C4-2B (cell line): ENCODE results near the gene APCDD1L.

Source experiments
- H3K27ac ChIP-seq: fragments of 450-650 bp; 2 replicates; pipeline ENCODE4 v1.5.1; 2017
- CTCF ChIP-seq: fragments of 450-650 bp; conservative IDR thresholded peaks from 2 replicates; pipeline ENCODE4 v1.5.1; 2017; ENCODE audit warnings: mild to moderate bottlenecking
- ZFX ChIP-seq: fragments of 450-650 bp; IDR thresholded peaks from 2 replicates; pipeline ENCODE4 v1.6.1; 2017

The APCDD1L gene

DNA sequence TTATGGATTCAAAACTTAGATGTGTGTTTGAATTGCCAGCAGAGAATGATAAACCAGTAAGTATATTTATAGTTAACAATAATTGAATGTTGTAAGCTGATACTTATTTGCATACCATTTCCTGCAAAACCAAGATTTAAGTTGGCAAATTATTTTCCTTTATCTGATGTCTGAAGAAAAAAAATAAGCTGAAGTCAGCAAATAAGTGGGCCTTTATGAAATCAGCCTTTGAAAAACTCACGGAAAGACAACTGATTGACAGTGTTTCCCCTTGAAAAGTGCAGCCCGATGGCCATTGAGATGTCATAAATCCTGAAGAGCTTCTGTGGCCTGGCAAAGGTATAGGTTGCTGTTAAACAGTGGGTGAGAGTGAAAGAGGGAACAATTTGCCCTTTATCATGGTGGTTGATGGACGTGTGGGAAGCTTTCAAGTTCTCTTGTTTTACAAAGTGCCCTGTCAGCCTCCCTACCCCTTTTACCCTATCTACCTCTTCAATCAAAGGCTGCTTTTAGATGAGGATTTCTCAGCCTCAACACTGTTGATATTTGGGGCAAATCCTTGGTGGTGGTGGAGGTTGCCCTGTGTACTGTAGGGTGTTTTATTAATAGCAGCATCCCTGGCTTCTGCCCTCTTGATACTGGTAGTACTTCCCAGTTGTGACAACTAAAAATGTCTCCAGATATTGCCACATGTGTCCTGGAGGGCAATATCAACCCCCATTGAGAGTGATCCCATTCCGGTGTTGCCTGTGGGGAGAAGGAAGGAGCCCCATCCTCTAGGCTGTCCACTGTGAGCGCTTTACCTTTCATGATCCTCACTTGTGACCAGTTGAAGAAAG lies 76.0 kb downstream of the APCDD1L start:
- H3K27ac ChIP-seq = no peak overlapping the region
- no peak for TF ChIP-seq CTCF
- no peak for TF ChIP-seq ZFX

DNA sequence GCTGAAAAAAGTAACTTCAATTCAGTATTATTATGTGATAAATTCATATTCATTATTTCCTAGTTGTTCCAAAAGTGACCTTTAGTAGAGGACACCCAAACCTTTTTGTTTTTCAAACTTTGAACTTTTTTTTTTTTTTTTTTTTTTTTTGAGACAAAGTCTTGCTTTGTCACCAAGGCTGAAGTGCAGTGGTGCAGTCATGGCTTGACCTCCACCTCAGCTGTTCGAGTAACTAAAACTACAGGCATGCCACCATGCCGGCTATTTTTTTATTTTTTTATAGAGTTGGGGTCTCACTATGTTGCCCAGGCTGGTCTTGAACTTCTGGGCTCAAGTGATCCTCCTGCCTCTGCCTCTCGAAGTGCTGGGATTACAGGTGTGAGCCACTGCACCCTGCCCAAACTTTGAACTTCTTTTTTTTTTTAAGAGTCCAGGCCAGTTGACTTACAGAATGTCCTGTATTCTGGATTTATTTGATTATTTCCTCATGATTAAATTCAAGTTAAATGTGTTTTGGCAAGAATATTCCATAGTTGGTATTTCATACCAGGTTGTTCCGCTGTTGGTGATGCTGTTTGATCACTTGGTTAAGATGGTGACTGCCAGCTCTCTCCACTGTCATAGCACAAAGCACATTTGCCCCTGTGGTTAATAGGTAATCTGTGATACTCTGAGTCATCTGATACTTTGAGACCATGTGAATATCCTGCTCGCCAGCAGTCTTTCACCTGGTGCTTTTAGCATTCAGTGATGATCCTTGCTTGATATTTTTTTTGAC lies 78.1 kb downstream of the APCDD1L start:
- TF ChIP-seq CTCF (no peak), ZFX (no peak)
- no peak overlapping the region for H3K27ac ChIP-seq

- H3K27ac ChIP-seq = no peak overlapping the region
Measured at GRCh38 chr20:58435237-58435636, 80.0 kb downstream of the APCDD1L start.

DNA sequence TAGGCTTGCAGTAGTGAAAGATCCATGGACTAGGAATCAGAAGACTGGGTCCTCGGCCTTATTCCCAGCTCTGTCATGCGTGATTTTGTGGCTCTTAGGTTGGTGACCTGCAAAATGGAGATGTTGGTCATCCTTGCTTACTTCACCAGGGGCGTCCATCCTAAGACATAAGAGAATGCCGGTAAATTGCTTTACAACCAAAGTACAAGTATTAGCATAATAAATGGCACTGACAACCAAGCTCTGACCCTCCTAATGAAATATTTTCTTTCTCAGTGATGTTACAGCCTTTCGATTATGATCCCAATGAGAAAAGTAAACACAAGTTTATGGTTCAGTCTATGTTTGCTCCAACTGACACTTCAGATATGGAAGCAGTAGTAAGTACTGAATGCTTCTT lies 80.9 kb downstream of the APCDD1L start:
- TF ChIP-seq CTCF (no peak), ZFX (no peak)
- no peak overlapping the region for H3K27ac ChIP-seq

More at GRCh38 chr20:58435237-58435636, 80.0 kb downstream of the APCDD1L start:
- no peak for TF ChIP-seq ZFX
- TF ChIP-seq CTCF = no peak

GRCh38 chr20:58433759-58434158 lies 81.4 kb downstream of the APCDD1L start:
- no peak overlapping the region for H3K27ac ChIP-seq
- TF ChIP-seq ZFX = no peak
- no peak for TF ChIP-seq CTCF

GRCh38 chr20:58433029-58433647 lies 82.1 kb downstream of the APCDD1L start:
- TF ChIP-seq ZFX (no peak), CTCF (no peak)
- no peak overlapping the region for H3K27ac ChIP-seq
